ENCODE measurements around the gene HSPG2.

- no peak for TF ChIP-seq POLR2AphosphoS5 (IDR thresholded peaks at IDR 0.05; ENCODE audit: insufficient read depth in 1 of 2, low read depth in 1 of 2)
- no peak for TF ChIP-seq POLR2A (IDR thresholded peaks at IDR 0.05)
Observed at GRCh38 chr1:21839337-21840037, 97.6 kb downstream of the HSPG2 start.
